HEK293 (cell line): ENCODE results near the gene SH2D2A.
"Not testable (repeated sequence)": the region's sequence is repeated elsewhere in the genome, so short reads cannot be mapped to it uniquely, and the experiment has no call there.

Experiments
- CTCF ChIA-PET: fragments of 350-600 bp; formaldehyde crosslinking; extraction: SDS; loops from one replicate; lab custom pipeline; 2021; ENCODE audit warnings: antibody characterized with exemption; lab: Yijun Ruan, JAX
- POLR2A ChIA-PET: fragments of 300-600 bp; formaldehyde crosslinking; extraction: SDS; loops from one replicate; lab custom pipeline; 2020; ENCODE audit warnings: antibody characterized with exemption, inconsistent platforms; lab: Yijun Ruan, JAX
- H3K27ac ChIP-seq: fragments of 200-500 bp; sonication (Bioruptor generic); 2 replicates; pipeline ENCODE4 v1.5.1; 2014; ENCODE audit warnings: low read depth, low read length, control low read depth, inconsistent platforms; ENCODE audit errors: extremely low read depth
- H3K36me3 ChIP-seq, 2 experiments: fragments of 200-500 bp in 1 of 2; sonication (Bioruptor generic) in 1 of 2; 1 replicate in 1 of 2; 2 replicates in 1 of 2; pipeline ENCODE4 v1.5.1; 2014 to 2017; ENCODE audit warnings: inconsistent platforms in 2 of 2, low read length in 2 of 2; ENCODE audit not compliant: control insufficient read depth in 2 of 2, insufficient read depth in 1 of 2
- H3K4me1 ChIP-seq: fragments of 200-500 bp; sonication (Bioruptor generic); 2 replicates; pipeline ENCODE4 v1.5.1; 2014; ENCODE audit warnings: mild to moderate bottlenecking, low read length, inconsistent platforms; ENCODE audit not compliant: control insufficient read depth, insufficient read depth
- H3K4me3 ChIP-seq: 2 replicates; pipeline ENCODE4 v1.5.1; 2011; ENCODE audit warnings: low read depth, mild to moderate bottlenecking, control low read depth, low read length, moderate library complexity
- H3K9me3 ChIP-seq: fragments of 200-500 bp; sonication (Bioruptor generic); 2 replicates; pipeline ENCODE4 v1.5.1; 2014; ENCODE audit warnings: low read depth, low read length, inconsistent platforms; ENCODE audit not compliant: control insufficient read depth, insufficient read depth
- HOXD13 ChIP-seq: sonication (generic); formaldehyde crosslinking; IDR thresholded peaks from 2 replicates; pipeline ENCODE4 v1.8.0; 2022; ENCODE audit warnings: missing genetic modification reagents, borderline replicate concordance
- IKZF3 ChIP-seq: fragments of 450-650 bp; IDR thresholded peaks from 2 replicates; pipeline ENCODE4 v1.5.0; 2018; ENCODE audit warnings: missing biosample characterization, mild to moderate bottlenecking, missing genetic modification characterization, moderate library complexity
- MYNN ChIP-seq: fragments of 450-650 bp; formaldehyde crosslinking; IDR thresholded peaks from 2 replicates; pipeline ENCODE4 v1.5.1; 2016; ENCODE audit warnings: missing biosample characterization, missing genetic modification characterization, borderline replicate concordance
- SETDB1 ChIP-seq: IDR thresholded peaks from one replicate; pipeline ENCODE4 v1.6.1; 2017; ENCODE audit warnings: mild to moderate bottlenecking, low read length, moderate library complexity, mixed read lengths; ENCODE audit not compliant: insufficient read length
- YY2 ChIP-seq: fragments of 450-650 bp; formaldehyde crosslinking; IDR thresholded peaks from 2 replicates; pipeline ENCODE4 v1.5.1; 2016; ENCODE audit warnings: missing biosample characterization, missing genetic modification characterization
- ZBTB20 ChIP-seq: fragments of 450-650 bp; formaldehyde crosslinking; IDR thresholded peaks from 2 replicates; pipeline ENCODE4 v1.5.1; 2016; ENCODE audit warnings: missing biosample characterization, missing genetic modification characterization
- ZNF248 ChIP-seq: fragments of 450-650 bp; formaldehyde crosslinking; IDR thresholded peaks from 2 replicates; pipeline ENCODE4 v1.5.1; 2017; ENCODE audit warnings: missing biosample characterization, missing genetic modification characterization
- ZNF366 ChIP-seq: fragments of 450-650 bp; formaldehyde crosslinking; conservative IDR thresholded peaks from 2 replicates; pipeline ENCODE4 v1.5.1; 2016; ENCODE audit warnings: missing biosample characterization, missing genetic modification characterization
- ZNF48 ChIP-seq: fragments of 450-650 bp; formaldehyde crosslinking; IDR thresholded peaks from 2 replicates; pipeline ENCODE4 v1.5.1; 2016; ENCODE audit warnings: missing biosample characterization, missing genetic modification characterization
- ZNF529 ChIP-seq: fragments of 450-650 bp; formaldehyde crosslinking; IDR thresholded peaks from 2 replicates; pipeline ENCODE4 v1.5.1; 2017; ENCODE audit warnings: missing genetic modification characterization, missing biosample characterization; ENCODE audit not compliant: insufficient replicate concordance
- ZNF670 ChIP-seq: fragments of 450-650 bp; formaldehyde crosslinking; IDR thresholded peaks from 2 replicates; pipeline ENCODE4 v1.5.1; 2016; ENCODE audit warnings: missing biosample characterization, missing genetic modification characterization, low read depth
- ZNF791 ChIP-seq: fragments of 450-650 bp; formaldehyde crosslinking; IDR thresholded peaks from 2 replicates; pipeline ENCODE4 v1.5.1; 2016; ENCODE audit warnings: missing biosample characterization, missing genetic modification characterization
- TF ChIP-seq, protein P1 (sequence below): fragments of 450-650 bp; formaldehyde crosslinking; IDR thresholded peaks from 2 replicates; pipeline ENCODE4 v1.5.1; 2017; ENCODE audit warnings: missing biosample characterization, mild to moderate bottlenecking, missing genetic modification characterization, moderate library complexity
- TF ChIP-seq, protein P2 (sequence below): fragments of 450-650 bp; formaldehyde crosslinking; IDR thresholded peaks from 2 replicates; pipeline ENCODE4 v1.5.1; 2016; ENCODE audit warnings: missing biosample characterization, missing genetic modification characterization
- TF ChIP-seq, protein P3 (sequence below): fragments of 450-650 bp; formaldehyde crosslinking; IDR thresholded peaks from 2 replicates; pipeline ENCODE4 v1.5.1; 2016; ENCODE audit warnings: missing biosample characterization, missing genetic modification characterization
- TF ChIP-seq, protein P4 (sequence below): fragments of 450-650 bp; formaldehyde crosslinking; IDR thresholded peaks from 2 replicates; pipeline ENCODE4 v1.5.1; 2016; ENCODE audit warnings: missing biosample characterization, missing genetic modification characterization
- TF ChIP-seq, protein P5 (sequence below): fragments of 450-650 bp; formaldehyde crosslinking; IDR thresholded peaks from 2 replicates; pipeline ENCODE4 v1.5.1; 2016; ENCODE audit warnings: missing biosample characterization, missing genetic modification characterization

Gene SH2D2A

DNA sequence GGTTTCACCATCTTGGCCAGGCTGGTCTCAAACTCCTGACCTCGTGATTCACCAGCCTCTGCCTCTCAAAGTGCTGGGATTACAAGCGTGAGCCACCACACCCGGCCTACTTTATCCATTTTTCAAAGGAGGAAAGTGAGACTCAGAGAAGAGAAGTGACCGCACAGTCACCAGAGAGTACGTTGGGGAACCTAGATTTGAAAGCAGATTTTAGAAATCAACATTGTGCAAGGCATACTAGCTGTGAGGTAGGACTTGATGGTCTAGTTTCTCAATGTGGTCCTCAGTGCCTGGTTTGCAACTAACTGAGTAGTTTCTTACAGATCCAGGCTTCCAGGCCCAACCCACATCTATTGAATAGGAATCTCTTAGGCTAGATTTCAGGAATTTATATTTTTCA is 51.0 kb downstream of the SH2D2A start:
- Histone ChIP-seq H3K36me3 (peaks cover 4 to 20% of the 10 kb centered on the region in 2 experiments; a peak in 2 of 3 replicates), H3K4me1 (no peaks in the 10 kb centered on the region), H3K4me3 (no peak overlapping the region), H3K9me3 (no peaks in the 10 kb centered on the region), H3K27ac (no peak overlapping the region)
- ChIA-PET POLR2A (interaction anchor here (1.4 to 3.9 kb wide), 2 partner anchors 25 to 37 kb away, joined by 3 to 110 read pairs; partner anchors contain the start of genes ISG20L2, METTL25B and MRPL24), CTCF (interaction anchor here (2.2 to 5.0 kb wide), 3 partner anchors 38 to 95 kb away, joined by 8 to 28 read pairs (median 10); partner anchors contain the start of genes ISG20L2, METTL25B and NTRK1)
- TF ChIP-seq, protein P1, sequence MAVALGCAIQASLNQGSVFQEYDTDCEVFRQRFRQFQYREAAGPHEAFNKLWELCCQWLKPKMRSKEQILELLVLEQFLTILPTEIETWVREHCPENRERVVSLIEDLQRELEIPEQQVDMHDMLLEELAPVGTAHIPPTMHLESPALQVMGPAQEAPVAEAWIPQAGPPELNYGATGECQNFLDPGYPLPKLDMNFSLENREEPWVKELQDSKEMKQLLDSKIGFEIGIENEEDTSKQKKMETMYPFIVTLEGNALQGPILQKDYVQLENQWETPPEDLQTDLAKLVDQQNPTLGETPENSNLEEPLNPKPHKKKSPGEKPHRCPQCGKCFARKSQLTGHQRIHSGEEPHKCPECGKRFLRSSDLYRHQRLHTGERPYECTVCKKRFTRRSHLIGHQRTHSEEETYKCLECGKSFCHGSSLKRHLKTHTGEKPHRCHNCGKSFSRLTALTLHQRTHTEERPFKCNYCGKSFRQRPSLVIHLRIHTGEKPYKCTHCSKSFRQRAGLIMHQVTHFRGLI: no peak
- TF ChIP-seq, protein P2, sequence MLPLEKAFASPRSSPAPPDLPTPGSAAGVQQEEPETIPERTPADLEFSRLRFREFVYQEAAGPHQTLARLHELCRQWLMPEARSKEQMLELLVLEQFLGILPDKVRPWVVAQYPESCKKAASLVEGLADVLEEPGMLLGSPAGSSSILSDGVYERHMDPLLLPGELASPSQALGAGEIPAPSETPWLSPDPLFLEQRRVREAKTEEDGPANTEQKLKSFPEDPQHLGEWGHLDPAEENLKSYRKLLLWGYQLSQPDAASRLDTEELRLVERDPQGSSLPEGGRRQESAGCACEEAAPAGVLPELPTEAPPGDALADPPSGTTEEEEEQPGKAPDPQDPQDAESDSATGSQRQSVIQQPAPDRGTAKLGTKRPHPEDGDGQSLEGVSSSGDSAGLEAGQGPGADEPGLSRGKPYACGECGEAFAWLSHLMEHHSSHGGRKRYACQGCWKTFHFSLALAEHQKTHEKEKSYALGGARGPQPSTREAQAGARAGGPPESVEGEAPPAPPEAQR (tag by site-specific recombination): no peak
- TF ChIP-seq IKZF3 (tag by site-specific recombination) (no peak), YY2 (tag by site-specific recombination) (no peak), ZNF670 (tag by site-specific recombination) (no peak), ZNF48 (tag by site-specific recombination) (no peak)
- TF ChIP-seq, protein P3, sequence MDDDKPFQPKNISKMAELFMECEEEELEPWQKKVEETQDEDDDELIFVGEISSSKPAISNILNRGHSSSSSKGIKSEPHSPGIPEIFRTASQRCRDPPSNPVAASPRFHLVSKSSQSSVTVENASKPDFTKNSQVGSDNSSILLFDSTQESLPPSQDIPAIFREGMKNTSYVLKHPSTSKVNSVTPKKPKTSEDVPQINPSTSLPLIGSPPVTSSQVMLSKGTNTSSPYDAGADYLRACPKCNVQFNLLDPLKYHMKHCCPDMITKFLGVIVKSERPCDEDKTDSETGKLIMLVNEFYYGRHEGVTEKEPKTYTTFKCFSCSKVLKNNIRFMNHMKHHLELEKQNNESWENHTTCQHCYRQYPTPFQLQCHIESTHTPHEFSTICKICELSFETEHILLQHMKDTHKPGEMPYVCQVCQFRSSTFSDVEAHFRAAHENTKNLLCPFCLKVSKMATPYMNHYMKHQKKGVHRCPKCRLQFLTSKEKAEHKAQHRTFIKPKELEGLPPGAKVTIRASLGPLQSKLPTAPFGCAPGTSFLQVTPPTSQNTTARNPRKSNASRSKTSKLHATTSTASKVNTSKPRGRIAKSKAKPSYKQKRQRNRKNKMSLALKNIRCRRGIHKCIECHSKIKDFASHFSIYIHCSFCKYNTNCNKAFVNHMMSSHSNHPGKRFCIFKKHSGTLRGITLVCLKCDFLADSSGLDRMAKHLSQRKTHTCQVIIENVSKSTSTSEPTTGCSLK: no peak

DNA sequence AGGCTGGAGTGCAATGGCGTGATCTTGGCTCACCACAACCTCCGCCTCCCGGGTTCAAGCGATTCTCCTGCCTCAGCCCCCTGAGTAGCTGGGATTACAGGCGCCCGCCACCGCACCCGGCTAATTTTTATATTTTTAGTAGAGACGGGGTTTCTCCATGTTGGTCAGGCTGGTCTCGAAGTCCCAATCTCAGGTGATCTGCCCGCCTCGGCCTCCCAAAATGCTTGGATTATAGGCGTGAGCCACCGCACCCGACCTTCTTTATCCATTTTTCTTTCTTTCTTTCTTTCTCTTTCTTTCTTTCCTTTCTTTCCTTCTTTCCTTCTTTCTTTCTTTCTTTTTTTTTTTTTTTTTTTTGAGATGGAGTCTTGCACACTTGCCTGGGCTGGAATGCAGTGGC is 51.5 kb downstream of the SH2D2A start:
- ChIA-PET POLR2A (interaction anchor here (0.6 to 1.8 kb wide), 5 partner anchors 9 to 71 kb away, joined by 3 to 4 read pairs (median 3); partner anchors contain the start of genes ISG20L2, METTL25B and MRPL24), CTCF (interaction anchor here (0.6 to 5.0 kb wide), 2 partner anchors 38 to 383 kb away, joined by 5 to 28 read pairs; partner anchors contain the start of genes ISG20L2 and METTL25B)
- H3K9me3 ChIP-seq, H3K4me1 ChIP-seq, H3K27ac ChIP-seq, H3K4me3 ChIP-seq: not testable (repeated sequence)
- TF ChIP-seq ZNF366: peak; percentile 72
- H3K36me3 ChIP-seq: peaks cover 0 to 15% of the 10 kb centered on the region in 2 experiments; a peak in 2 of 3 replicates

DNA sequence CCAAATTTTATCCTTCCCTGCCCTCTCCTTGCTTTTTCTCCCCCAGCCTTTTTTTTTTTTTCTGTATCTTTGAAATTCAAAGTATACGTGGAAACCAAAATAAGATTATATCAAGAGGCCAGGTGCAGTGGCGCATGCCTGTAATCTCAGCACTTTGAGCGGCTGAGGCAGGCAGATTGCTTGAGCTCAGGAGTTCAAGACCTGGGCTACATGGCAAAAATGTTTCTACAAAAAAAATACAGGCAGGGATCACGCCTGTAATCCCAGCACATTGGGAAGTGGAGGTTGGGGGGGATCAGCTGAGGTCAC is 55.9 kb downstream of the SH2D2A start:
- TF ChIP-seq ZNF248 (no peak), MYNN (tag by site-specific recombination) (no peak)
- no peaks in the 10 kb centered on the region for H3K36me3 ChIP-seq
- no peak overlapping the region for H3K4me3 ChIP-seq
- no peak overlapping the region for H3K27ac ChIP-seq
- CTCF ChIA-PET: interaction anchor here (0.9 to 1.3 kb wide), 4 partner anchors 9 to 71 kb away, joined by 3 to 5 read pairs (median 4); no protein-coding TSS in a partner anchor
- POLR2A ChIA-PET: interaction anchor here (1.5 kb wide), 1 partner anchor 9 kb away, joined by 4 read pairs; the partner anchor contains the start of gene HDGF
- no peaks in the 10 kb centered on the region for H3K4me1 ChIP-seq
- H3K9me3 ChIP-seq: no peaks in the 10 kb centered on the region

DNA sequence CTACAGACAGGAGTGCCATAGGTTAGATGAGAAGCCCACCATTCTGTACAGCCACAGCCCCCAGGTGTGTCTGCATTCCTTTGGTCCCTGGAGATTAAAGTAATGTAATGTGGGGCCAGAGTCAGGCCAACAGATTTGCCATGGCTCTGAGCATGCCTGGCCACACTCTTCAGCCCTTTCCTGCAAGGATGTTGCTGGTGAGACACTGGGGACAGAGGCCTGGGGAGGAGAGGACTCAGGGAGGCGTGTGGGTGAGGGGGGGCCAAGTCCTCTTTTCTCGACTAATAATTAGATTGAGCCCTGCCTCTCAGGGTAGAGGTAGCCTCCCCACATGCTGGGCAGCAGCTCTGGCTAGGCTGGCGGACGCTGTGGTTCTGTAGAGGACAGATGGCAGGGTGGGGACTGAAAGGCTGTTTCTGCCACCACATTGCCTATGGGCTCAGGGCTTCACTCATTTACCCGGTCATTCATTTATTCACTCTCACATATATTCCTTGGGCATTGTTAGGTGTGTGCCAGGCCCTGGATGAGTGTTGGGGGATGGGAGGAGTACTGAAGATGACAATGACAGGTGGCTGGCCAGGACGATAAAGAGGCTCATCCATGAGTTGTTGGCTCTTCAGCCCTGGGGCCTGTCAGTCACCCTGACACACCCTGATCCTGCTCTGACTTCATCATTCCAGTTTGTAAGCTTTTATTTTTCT is 56.4 kb downstream of the SH2D2A start:
- Histone ChIP-seq H3K36me3 (no peaks in the 10 kb centered on the region), H3K4me3 (no peak overlapping the region), H3K9me3 (no peaks in the 10 kb centered on the region), H3K27ac (no peak overlapping the region), H3K4me1 (no peaks in the 10 kb centered on the region)
- ChIA-PET POLR2A (interaction anchor here (0.6 kb wide), 1 partner anchor 8 kb away, joined by 10 read pairs; the partner anchor contains the start of gene HDGF), CTCF (interaction anchor here (1.2 to 1.3 kb wide), 3 partner anchors 13 to 71 kb away, joined by 3 to 5 read pairs (median 4); no protein-coding TSS in a partner anchor)
- TF ChIP-seq ZNF791 (tag by site-specific recombination) (no peak), SETDB1 (no peak), ZNF529 (tag by site-specific recombination) (no peak), ZBTB20 (no peak), HOXD13 (CRISPR knock-in tag) (no peak)
- TF ChIP-seq, protein P4, sequence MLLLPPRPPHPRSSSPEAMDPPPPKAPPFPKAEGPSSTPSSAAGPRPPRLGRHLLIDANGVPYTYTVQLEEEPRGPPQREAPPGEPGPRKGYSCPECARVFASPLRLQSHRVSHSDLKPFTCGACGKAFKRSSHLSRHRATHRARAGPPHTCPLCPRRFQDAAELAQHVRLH (tag by site-specific recombination): no peak
- TF ChIP-seq, protein P5, sequence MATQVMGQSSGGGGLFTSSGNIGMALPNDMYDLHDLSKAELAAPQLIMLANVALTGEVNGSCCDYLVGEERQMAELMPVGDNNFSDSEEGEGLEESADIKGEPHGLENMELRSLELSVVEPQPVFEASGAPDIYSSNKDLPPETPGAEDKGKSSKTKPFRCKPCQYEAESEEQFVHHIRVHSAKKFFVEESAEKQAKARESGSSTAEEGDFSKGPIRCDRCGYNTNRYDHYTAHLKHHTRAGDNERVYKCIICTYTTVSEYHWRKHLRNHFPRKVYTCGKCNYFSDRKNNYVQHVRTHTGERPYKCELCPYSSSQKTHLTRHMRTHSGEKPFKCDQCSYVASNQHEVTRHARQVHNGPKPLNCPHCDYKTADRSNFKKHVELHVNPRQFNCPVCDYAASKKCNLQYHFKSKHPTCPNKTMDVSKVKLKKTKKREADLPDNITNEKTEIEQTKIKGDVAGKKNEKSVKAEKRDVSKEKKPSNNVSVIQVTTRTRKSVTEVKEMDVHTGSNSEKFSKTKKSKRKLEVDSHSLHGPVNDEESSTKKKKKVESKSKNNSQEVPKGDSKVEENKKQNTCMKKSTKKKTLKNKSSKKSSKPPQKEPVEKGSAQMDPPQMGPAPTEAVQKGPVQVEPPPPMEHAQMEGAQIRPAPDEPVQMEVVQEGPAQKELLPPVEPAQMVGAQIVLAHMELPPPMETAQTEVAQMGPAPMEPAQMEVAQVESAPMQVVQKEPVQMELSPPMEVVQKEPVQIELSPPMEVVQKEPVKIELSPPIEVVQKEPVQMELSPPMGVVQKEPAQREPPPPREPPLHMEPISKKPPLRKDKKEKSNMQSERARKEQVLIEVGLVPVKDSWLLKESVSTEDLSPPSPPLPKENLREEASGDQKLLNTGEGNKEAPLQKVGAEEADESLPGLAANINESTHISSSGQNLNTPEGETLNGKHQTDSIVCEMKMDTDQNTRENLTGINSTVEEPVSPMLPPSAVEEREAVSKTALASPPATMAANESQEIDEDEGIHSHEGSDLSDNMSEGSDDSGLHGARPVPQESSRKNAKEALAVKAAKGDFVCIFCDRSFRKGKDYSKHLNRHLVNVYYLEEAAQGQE (tag by site-specific recombination): no peak
